HCT116 (cell line): Measurements from ENCODE around the gene GPR157. TPM values are rescaled to one million over a fixed set of nuclear protein-coding genes. Genes with fewer than 3 reads are reported as not detected.

Source experiments
- ATAC-seq: fragments of 200-7000 bp; cut with Tn5 transposase; 2 replicates; pipeline ENCODE4 v1.9.1; 2020; ENCODE audit warnings: mild to moderate bottlenecking, moderate library complexity
- BruUV-seq: library from RNA; stranded (reverse); fragments of 400-500 nt; replicated peaks from 2 replicates; lab custom pipeline; 2021; lab: Mats Ljungman, UMichigan
- CTCF ChIA-PET: fragments of 300-600 bp; sonication (Branson Sonifier 250); formaldehyde crosslinking; loops from one replicate; lab custom pipeline; 2021; ENCODE audit warnings: antibody characterized with exemption; lab: Charles Lee
- POLR2A ChIA-PET: fragments of 300-600, 350-600 bp; sonication (Branson Sonifier 250); formaldehyde crosslinking; loops from one replicate; lab custom pipeline; 2021; ENCODE audit warnings: antibody characterized with exemption; lab: Charles Lee
- RAD21 ChIA-PET, 2 experiments: fragments of 300-600 bp; sonication (Branson Sonifier 250); formaldehyde crosslinking; loops; one replicate each; lab custom pipeline; 2023; ENCODE audit warnings: low total read pairs in 2 of 2; ENCODE audit not compliant: uncharacterized antibody in 2 of 2, unreplicated experiment in 2 of 2, low non-redundant PET in 1 of 2; lab: Charles Lee
- DNase-seq: peaks from one replicate; pipeline ENCODE4 v3.0.0-alpha.2; 2010; ENCODE audit warnings: low read depth, low spot score
- H2AFZ ChIP-seq: fragments of 200-600 bp; shearing (Covaris generic), sonication (generic); 2 replicates; pipeline ENCODE4 v1.6.1; 2017; ENCODE audit warnings: low read depth, mixed run types, mixed read lengths, antibody characterized with exemption, low read length; ENCODE audit not compliant: poor library complexity, severe bottlenecking
- H3K27ac ChIP-seq: 2 replicates; pipeline ENCODE4 v1.5.1; 2012; ENCODE audit warnings: low read depth, low read length
- H3K27me3 ChIP-seq: fragments of 200-600 bp; sonication (generic); 2 replicates; pipeline ENCODE4 v1.6.1; 2016; ENCODE audit warnings: mixed run types, low read length, mixed read lengths; ENCODE audit not compliant: insufficient read depth
- H3K36me3 ChIP-seq, 2 experiments: fragments of 200-500 bp in 1 of 2; fragments of 200-600 bp in 1 of 2; sonication (Bioruptor generic) in 1 of 2; sonication (generic) in 1 of 2; 2 replicates each; pipeline versions ENCODE4 v1.5.1 to v1.6.1; 2014 to 2016; ENCODE audit warnings: low read length in 2 of 2, inconsistent platforms in 1 of 2, mixed read lengths in 1 of 2, mixed run types in 1 of 2; ENCODE audit not compliant: insufficient read depth in 2 of 2, control insufficient read depth in 1 of 2
- H3K4me1 ChIP-seq, 2 experiments: fragments of 200-600 bp in 1 of 2; sonication (generic) in 1 of 2; 2 replicates each; pipeline versions ENCODE4 v1.5.1 to v1.6.1; 2012 to 2017; ENCODE audit warnings: low read length in 2 of 2, inconsistent platforms in 1 of 2, mild to moderate bottlenecking in 1 of 2, mixed read lengths in 1 of 2, mixed run types in 1 of 2, moderate library complexity in 1 of 2; ENCODE audit not compliant: insufficient read depth in 2 of 2, control insufficient read depth in 1 of 2
- H3K4me2 ChIP-seq: fragments of 200-600 bp; sonication (generic); 2 replicates; pipeline ENCODE4 v1.6.1; 2017; ENCODE audit warnings: mixed run types, low read length, mixed read lengths
- H3K4me3 ChIP-seq, 2 experiments: fragments of 200-600 bp in 1 of 2; sonication (generic) in 1 of 2; replicated peaks in 1 of 2; 2 replicates each; pipeline ENCODE4 v1.5.1; 2011 to 2016; ENCODE audit warnings: low read length in 2 of 2, control low read depth in 1 of 2, low read depth in 1 of 2, mild to moderate bottlenecking in 1 of 2, mixed read lengths in 1 of 2, mixed run types in 1 of 2
- H3K79me2 ChIP-seq: fragments of 200-600 bp; sonication (generic); 2 replicates; pipeline ENCODE4 v1.6.1; 2017; ENCODE audit warnings: mild to moderate bottlenecking, mixed run types, low read length, moderate library complexity, mixed read lengths; ENCODE audit not compliant: insufficient read depth
- H3K9ac ChIP-seq: fragments of 200-600 bp; sonication (generic); 2 replicates; pipeline ENCODE4 v1.6.1; 2016; ENCODE audit warnings: low read length, mixed read lengths
- H3K9me2 ChIP-seq: fragments of 200-600 bp; sonication (generic), shearing (Covaris generic); 2 replicates; pipeline ENCODE4 v1.6.1; 2017; ENCODE audit warnings: mixed run types, mild to moderate bottlenecking, moderate library complexity; ENCODE audit not compliant: insufficient read depth
- H3K9me3 ChIP-seq, 2 experiments: fragments of 200-500 bp in 1 of 2; fragments of 200-600 bp in 1 of 2; sonication (Bioruptor generic) in 1 of 2; sonication (generic) in 1 of 2; 2 replicates each; pipeline ENCODE4 v1.6.1; 2014 to 2017; ENCODE audit warnings: low read length in 2 of 2, mixed read lengths in 2 of 2, inconsistent platforms in 1 of 2, low read depth in 1 of 2, mild to moderate bottlenecking in 1 of 2, mixed run types in 1 of 2, moderate library complexity in 1 of 2; ENCODE audit not compliant: control insufficient read depth in 1 of 2, insufficient read depth in 1 of 2
- H4K20me1 ChIP-seq: fragments of 200-600 bp; sonication (generic), shearing (Covaris generic); 2 replicates; pipeline ENCODE4 v1.6.1; 2017; ENCODE audit warnings: mixed run types, mild to moderate bottlenecking, moderate library complexity; ENCODE audit not compliant: insufficient read depth
- ELF1 ChIP-seq: IDR thresholded peaks from 2 replicates; pipeline ENCODE4 v1.6.1; 2012; ENCODE audit warnings: low read depth, borderline replicate concordance
- FOSL1 ChIP-seq: IDR thresholded peaks from 2 replicates; pipeline ENCODE4 v1.6.1; 2012; ENCODE audit warnings: low read depth
- JUND ChIP-seq: IDR thresholded peaks from 2 replicates; pipeline ENCODE4 v1.6.1; 2012
- POLR2A ChIP-seq: IDR thresholded peaks from 2 replicates; pipeline ENCODE4 v1.7.0; 2011; ENCODE audit warnings: borderline replicate concordance; ENCODE audit not compliant: insufficient read depth, insufficient read length; ENCODE audit errors: extremely low read depth
- YY1 ChIP-seq: IDR thresholded peaks from 2 replicates; pipeline ENCODE4 v1.6.1; 2011; ENCODE audit warnings: low read length, low read depth, moderate library complexity, mild to moderate bottlenecking; ENCODE audit not compliant: insufficient replicate concordance; ENCODE audit errors: extremely low read depth
- intact Hi-C: fragments of 100-400 bp; cut with micrococcal nuclease; formaldehyde crosslinking; loops from 2 replicates; pipeline ENCODE4 v1.10.0; 2022
- total RNA-seq: library from RNA; stranded (reverse); gene quantifications from one replicate; pipeline ENCODE4 v1.2.1, GENCODE V29; 2021; ENCODE audit not compliant: unreplicated experiment
- TF ChIP-seq, protein P1 (sequence below): IDR thresholded peaks from 2 replicates; pipeline ENCODE4 v1.6.1; 2012

The GPR157 gene
- total RNA-seq, 1 experiment from 2014 or later = 7.7 TPM

DNA sequence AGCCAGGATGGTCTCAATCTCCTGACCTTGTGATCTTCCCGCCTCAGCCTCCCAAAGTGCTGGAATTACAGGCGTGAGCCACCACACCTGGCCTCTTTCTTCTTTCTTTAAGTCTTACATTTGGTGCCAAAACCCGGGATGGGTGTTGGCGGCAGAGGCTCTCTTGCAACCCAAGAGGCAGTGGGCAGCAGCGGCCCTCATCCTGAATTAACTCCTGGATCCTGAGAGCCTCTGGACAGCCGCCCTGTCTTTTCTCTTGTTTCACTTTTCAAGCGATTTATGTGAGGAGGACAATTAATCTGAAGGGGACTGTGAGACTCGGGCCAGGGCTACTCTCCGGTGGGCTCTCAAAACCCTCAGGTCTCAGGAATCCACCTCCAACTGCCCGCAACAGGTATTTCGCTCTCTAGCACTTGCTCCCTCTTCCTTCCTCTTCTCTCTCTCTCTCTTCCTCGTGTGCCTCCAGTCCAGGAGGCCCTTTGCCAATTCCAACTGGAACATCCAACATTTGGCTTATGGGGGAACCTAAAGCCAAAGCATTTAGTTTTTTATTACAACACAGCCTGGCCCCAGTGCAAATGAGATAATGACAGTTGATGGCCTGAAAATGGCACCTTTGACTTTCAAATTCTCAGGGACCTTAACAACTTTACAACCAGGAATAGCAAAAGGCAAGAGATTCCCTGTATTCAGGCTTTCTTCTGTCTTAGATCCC is 41.3 kb downstream of the GPR157 start:
- intact Hi-C loops = no loop called here
- H3K9me3 ChIP-seq = no peaks in the 10 kb centered on the region
- no peak overlapping the region for H3K4me3 ChIP-seq
- ATAC-seq (no peak), DNase-seq (no peak)
- H3K4me2 ChIP-seq = no peak overlapping the region
- CTCF ChIA-PET = no interaction called here
- BruUV-seq = no TSS peak
- no peaks in the 10 kb centered on the region for H3K9me2 ChIP-seq
- no peak for TF ChIP-seq YY1
- RAD21 ChIA-PET = no interaction called here
- no peaks in the 10 kb centered on the region for H3K36me3 ChIP-seq
- no peak overlapping the region for H3K27ac ChIP-seq
- no peaks in the 10 kb centered on the region for H3K4me1 ChIP-seq
- H3K27me3 ChIP-seq = no peaks in the 10 kb centered on the region; the same call in 1 of the 2 replicates
- no peak overlapping the region for H3K9ac ChIP-seq
- H2AFZ ChIP-seq = no peak overlapping the region
- POLR2A ChIA-PET = no interaction called here
- H4K20me1 ChIP-seq = no peaks in the 10 kb centered on the region
- no peaks in the 10 kb centered on the region for H3K79me2 ChIP-seq

DNA sequence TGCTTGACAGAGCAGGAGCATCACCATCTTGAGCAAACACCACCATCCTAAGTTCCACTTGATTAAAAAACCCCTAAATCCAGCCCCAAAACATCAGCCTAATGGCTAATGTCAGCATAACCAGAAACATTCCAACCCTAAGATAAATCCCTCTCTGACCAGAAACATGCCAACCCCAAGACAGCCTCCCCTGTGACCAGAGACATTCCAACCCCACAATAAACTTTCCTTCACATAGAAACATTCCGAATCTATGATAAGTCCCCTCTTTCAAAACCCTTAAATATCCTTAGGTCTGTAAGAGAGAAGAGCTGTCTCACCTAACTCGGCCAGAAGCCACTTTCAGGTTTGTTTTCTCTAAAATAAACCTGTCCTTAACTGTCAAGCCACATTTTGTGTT is 42.1 kb downstream of the GPR157 start:
- Histone ChIP-seq H3K79me2 (no peaks in the 10 kb centered on the region), H3K9ac (no peak overlapping the region), H4K20me1 (no peaks in the 10 kb centered on the region), H3K27me3 (no peaks in the 10 kb centered on the region), H2AFZ (no peak overlapping the region), H3K9me2 (no peaks in the 10 kb centered on the region), H3K36me3 (no peaks in the 10 kb centered on the region), H3K4me2 (no peak overlapping the region), H3K4me3 (no peak overlapping the region), H3K9me3 (no peaks in the 10 kb centered on the region), H3K4me1 (no peaks in the 10 kb centered on the region), H3K27ac (no peak overlapping the region)
- ChIA-PET CTCF (no interaction called here), RAD21 (no interaction called here), POLR2A (interaction anchor here (0.7 kb wide), 1 partner anchor 400 kb away, joined by 3 read pairs; no protein-coding TSS in a partner anchor)
- BruUV-seq = no TSS peak
- no peak for DNase-seq
- TF ChIP-seq, protein P1, sequence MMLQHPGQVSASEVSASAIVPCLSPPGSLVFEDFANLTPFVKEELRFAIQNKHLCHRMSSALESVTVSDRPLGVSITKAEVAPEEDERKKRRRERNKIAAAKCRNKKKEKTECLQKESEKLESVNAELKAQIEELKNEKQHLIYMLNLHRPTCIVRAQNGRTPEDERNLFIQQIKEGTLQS = no peak
- no peak for TF ChIP-seq POLR2A
- TF ChIP-seq YY1 = no peak
- no peak for TF ChIP-seq ELF1
- TF ChIP-seq FOSL1 = no peak
- TF ChIP-seq JUND = no peak
- no peak for ATAC-seq
- intact Hi-C loops = no loop called here
